GM19372 (cell line): ENCODE data around the gene TNF.

ENCODE experiments used
- ATAC-seq: cut with Tn5 transposase; IDR thresholded peaks from one replicate; pipeline ENCODE4 v1.9.1; 2021; ENCODE audit warnings: mild to moderate bottlenecking, low read depth, moderate library complexity; ENCODE audit not compliant: unreplicated experiment

Gene TNF

DNA sequence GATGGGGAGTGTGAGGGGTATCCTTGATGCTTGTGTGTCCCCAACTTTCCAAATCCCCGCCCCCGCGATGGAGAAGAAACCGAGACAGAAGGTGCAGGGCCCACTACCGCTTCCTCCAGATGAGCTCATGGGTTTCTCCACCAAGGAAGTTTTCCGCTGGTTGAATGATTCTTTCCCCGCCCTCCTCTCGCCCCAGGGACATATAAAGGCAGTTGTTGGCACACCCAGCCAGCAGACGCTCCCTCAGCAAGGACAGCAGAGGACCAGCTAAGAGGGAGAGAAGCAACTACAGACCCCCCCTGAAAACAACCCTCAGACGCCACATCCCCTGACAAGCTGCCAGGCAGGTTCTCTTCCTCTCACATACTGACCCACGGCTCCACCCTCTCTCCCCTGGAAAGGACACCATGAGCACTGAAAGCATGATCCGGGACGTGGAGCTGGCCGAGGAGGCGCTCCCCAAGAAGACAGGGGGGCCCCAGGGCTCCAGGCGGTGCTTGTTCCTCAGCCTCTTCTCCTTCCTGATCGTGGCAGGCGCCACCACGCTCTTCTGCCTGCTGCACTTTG is at the start of gene TNF:
TNF (plus strand) TSS at position 231 of the 567 bp plus-strand sequence; CDS start at position 408, 177 bp downstream.
- ATAC-seq = no peak

DNA sequence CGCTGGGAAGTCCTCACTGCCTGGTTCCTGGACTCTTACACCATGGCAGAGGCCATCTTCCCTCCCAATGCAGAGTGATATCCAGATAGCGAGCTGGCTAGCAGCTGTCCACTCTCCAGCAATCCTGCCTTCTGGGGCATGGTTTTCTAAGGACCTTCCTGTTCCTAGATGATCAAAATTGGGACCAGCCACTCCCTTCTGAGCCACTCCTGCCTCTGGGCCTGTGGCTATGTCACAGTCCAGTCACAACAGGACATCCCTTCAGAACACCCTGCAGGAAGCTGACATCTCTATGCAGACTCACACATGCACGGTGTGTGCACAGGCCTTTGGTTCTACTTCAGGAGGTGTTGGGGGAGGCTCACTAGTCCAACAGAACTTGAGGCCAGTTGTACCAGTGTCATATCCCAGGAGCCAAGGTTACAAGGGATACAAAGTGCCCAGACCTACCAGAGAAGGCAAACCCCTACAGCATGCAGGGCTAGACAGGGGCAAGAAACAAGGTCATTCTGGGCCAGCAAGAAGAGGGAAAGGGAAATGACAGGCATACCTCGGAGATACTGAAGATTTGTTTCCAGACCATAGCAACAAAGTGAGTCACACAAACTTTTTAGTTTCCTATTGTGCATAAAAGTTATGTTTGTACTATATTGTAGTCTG is 49.3 kb upstream of the TNF start:
- ATAC-seq = no peak

DNA sequence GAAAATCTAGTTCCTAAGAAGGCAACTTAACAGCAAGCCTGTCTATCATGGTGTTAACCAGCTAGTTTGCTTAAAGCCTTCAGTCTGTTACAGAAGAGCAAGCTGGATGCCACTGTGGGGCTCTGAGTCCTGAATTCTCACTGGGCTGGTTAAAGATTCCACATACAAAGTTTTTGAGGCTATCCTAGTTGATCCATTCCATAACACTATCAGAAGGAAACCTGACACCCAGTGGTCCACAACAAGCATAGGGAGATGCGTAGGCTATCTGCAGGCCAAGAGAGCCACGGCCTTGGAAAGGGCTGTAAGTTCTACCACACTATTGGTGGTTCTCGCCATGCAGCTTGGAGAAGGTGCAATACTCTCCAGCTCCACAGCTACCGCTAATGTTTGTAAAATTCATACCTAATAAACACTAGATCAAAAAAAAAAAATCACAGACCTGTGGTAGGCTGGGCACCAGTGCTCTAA is 47.0 kb upstream of the TNF start:
- ATAC-seq = no peak

DNA sequence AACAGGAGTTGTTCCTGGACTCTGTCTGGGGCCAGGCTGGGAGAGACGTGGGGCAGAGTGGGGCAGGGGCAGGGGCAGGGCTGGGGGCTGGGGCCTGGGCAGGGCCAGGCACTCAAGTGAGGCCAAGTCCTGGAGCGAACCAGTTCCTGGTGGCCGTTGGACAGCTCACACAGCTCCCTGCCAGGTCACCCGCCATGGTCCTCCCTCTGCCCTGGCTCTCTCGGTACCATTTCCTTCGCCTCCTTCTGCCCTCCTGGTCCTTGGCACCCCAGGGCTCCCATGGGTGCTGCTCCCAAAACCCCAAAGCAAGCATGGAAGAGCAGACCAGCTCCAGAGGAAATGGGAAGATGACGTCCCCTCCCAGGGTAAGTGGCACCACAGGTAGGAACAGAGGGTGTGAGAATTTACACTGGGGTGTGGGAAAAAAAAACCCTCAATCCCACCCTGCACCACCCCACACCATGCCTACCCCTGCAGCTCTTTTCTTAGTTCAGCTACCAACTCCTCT is 46.5 kb upstream of the TNF start, which contains the start of gene MCCD1:
MCCD1 (plus strand) TSS at position 142 of the 508 bp plus-strand sequence; CDS start at position 195, 53 bp downstream.
- no peak for ATAC-seq

DNA sequence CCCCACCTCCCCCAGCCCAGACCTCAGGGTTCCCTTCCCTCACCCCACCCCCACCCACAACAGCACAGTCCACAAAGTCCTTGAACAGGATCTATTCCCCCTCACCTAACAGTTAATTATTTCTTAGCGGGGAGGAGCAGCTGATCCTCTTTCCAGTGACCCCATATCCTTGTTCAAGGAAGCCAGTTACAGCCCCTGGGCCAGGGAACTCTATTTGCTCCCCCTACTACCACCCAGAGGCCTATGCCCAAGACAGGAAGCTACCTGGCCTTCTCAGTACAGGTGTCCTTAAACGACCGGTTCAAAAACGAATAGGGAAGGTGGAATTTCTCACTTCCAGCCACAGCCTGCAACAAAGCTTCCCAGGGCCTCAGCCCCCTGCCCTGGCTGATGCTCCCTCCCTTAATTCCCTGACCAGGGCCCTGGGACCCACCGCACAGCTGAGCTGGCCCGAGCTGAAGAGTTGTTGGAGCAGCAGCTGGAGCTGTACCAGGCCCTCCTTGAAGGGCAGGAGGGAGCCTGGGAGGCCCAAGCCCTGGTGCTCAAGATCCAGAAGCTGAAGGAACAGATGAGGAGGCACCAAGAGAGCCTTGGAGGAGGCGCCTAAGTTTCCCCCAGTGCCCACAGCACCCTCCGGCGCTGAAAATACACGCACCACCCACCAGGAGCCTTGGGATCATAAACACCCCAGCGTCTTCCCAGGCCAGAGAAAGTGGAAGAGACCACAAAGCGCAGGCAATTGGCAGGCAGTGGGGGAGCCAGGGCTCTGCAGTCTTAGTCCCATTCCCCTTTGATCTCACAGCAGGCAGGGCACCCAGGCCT is 45.8 kb upstream of the TNF start:
- no peak for ATAC-seq

DNA sequence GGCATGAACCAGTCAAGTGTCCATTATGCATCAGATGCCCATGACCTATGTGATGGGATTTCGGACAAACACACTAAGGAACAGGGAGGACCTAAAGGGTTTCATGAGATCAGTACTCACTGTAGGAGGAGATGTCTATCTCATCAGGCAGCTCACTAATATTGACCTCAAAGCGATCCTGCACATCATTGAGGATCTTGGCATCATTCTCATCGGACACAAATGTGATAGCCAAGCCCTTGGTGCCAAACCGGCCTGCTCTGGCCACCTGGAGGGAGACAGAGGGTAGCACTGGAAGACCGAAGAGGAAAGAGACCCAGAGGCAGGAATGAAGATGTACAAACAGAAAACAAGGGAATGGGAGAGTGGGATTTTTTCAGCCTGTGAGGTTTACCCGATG is 44.7 kb upstream of the TNF start:
- no peak for ATAC-seq

DNA sequence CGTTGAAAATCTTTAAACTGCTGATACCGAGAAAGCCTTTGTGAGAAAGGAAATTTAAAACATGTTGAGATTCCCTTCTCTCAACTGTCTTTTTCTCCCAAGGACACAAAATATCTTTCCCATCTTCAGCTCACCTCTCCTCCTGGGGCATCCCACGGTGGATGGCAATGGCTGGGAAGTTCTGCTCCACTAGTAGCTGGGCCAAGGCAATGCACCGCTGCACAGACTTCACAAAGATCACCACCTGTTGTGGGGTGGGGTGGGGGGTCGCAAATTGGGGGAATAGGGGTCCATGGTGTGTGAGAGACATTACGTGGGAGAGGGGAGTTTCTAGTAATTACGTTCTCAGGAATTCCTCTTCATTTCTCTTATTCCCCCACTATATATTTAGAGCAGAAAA is 44.2 kb upstream of the TNF start:
- ATAC-seq = no peak

DNA sequence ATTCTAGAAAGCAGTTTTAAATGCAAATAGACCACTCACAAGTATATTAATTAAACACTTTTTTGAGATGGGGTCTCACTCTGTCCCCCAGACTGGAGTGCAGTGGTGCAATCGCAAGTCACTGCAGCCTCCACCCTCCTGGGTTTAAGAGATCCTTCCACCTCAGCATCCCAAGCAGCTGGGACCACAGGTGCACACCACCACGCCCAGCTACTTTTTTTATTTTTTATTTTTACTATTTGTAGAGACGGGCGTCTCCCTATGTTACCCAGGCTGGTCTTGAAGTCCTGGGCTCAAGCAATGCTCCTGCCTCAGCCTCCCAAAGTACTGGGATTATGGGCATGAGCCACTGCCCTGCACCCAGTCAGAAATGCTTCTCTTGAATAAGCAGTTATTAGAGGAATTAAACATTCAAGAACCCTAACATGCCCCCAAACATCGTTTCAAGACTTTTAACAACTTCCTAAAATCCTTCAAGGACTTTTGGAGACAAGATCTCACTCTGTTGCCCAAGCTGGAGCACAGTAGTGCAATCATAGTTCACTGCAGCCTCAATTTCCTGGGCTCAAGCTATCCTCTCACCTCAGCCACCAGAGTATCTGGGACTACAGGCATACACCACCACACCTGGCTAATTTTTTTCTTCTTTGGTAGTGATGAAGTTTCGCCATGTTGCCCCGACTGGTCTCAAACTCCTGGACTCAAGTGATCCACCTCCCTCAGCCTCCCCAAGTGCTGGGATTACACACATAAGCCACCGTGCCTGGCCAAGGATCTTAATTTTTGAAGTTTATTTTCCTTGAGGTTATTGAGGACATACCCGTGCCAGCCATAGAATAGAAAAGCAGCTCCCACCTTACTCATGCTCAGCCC is 43.4 kb upstream of the TNF start:
- no peak for ATAC-seq

DNA sequence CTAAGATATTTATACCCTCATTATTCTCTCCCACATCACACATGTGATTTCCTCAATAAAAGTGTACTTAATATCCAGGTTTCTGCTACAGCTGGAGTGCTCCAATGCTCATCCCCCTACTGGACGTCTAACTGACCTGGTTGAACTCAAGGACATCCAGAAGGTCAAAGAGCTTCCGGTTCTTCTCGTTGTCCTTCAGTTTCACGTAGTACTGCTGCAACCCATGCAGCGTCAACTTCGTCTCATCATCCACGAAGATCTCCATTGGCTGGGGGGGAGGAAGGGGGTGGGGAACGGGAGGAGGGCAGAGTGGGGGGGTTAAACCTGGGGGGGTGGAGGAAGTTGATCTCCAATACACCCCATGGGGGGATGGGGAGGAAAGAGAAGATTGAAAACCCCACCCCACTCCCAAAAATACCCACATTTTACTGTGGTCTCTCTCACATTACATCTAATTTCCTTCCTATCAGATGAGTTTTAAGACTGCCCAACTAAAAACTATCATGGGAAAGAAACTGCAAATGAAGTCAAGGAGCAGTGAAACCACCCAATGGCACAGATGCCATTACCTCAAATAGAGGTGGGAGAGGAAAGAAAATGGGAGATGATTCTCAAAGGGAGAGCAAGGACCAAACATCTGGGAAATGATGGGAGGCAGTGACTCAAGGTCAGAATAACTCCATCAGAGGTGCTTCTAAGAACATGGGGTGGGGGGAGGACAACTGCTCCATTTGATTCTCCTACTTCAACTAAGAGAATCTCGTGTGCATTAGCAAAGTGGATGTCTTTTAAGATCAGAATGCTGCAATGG is 42.5 kb upstream of the TNF start:
- ATAC-seq = no peak

DNA sequence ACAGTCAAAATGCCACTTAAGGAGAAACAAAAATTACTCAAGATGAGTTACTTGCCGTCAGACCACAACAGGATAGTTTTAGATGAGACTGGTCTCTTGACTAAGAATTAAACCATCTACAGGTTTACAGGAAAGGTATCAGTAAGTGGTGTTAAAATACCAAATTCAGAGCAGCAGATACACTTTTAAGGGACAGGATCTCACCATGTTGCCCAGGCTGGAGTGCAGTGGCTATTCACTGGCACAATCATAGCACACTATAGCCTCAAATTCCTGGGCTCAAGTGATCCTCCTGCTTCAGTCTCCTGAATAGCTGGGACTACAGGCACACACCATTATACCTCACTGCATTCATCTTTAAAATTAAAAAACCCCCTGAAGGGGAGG is 41.9 kb upstream of the TNF start:
- no peak for ATAC-seq

DNA sequence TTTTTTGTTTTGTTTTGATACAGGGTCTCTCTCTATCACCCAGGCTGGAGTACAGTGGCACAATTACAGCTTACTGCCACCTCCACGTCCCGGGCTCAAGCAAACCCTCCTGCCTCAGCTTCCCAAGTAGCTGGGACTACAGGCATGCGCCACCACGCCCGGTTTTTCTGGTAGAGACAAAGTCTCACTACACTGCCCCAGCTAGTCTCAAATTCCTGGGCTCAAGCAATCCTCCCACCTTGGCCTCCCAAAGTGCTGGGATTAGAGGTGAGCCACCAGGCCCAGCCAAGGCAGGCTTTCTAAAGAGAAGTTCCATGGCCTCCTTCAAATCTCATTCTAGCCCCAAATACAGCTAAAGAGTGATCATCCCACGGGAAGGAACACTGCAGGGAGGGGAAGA is 41.4 kb upstream of the TNF start:
- ATAC-seq = no peak

DNA sequence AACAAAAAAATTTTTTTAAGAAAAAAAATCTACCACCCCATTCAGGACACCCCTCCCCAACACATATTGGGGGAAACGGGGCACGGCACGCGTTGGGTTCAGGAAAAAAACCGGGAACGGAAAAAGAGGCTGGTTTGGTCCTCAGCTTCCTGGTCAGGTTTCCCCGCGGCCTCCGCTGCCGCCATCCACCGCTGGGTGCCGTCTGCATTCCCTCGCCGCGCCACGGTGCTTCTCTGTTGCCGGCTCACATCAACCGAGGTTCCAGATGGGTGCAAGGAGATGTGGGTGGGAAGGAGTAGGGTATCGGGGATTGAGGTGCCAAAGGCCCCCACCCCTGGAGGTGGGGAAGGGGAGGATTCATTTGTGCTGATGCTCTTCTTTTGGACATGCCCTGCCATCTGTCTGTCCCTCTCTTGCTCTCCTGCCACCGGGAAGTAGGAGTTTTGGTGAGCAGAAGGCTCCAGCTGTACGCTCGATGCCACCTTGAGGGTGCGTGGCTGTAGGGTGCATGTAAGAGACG is 40.8 kb upstream of the TNF start:
- ATAC-seq = no peak

DNA sequence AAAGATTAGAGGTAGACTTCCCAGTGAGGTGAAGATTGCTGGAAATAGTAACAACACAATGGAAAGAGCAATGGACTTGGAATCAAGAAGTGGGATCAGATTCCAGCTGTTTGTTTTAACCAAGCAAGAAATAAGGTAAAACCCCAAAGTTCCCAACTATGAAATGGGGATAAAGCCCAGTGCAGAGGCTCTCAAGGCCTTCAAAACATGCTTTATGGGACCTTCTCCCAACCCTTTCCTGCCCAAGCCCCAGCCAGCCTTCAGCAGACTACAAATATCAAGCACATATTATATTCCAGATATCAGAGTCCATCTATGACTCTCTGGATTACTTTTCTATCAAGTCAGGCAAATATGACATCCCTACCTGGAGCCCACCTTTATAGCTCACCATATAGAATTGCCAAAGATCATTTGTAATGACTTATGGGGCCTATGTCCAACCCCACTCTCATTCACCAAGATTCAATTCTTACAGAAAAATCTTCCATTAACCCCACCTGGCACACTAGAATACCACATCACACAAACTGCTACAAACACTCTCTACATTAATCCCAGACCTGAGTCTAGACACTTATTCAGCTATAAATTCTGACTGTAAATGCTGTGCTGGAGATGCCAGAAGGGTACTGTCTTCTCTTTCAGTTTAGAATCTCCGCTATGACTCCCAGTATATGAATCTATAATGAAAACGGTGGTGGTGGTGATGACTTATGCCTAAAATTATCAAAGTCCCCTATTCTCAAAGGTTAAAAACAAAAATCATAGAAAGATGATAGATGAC is 39.6 kb upstream of the TNF start:
- ATAC-seq = no peak

DNA sequence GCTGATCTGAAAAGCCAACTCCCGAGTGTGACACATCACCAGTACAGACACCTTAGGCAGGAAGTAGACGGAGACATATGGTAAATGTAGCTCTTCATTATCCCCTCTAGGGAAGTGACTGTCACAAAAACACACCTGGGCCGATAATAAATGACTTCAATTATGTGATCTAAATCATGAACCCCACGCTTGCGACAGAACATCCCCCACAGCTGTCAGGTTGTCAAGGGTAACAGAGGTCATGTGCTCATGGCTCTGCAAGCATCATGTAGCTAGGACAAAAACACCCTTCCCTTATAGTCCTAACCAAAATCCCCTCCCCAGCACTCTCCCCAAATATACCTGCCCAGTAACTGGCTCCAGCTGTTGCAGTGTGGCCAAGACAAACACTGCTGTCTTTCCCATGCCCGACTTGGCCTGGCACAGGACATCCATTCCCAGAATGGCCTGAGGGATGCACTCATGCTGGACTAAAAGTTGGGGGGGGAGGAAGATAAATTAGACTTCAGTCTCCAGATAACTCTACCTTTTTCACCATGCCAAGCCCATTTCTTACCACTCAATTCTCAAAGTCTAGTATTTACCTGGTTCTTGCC is 36.5 kb upstream of the TNF start:
- no peak for ATAC-seq

DNA sequence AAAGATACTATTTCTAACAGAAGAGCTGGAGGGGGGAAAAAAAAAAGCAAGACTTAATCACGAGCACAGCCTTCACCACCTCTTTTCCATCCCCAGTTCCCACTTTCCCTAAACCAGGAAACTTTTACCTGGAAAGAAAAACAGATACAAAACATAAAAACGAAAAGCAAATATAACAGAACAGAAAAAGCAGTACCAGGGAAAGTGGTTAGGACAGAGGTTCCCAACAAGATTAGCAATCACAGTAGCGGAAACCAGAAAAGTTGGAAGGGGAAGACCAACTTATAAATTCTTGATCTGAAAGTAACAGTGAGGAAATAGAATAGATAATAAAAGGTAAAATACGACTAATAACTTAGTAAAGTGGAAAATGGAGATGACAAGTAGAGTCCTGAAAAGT is 34.7 kb upstream of the TNF start:
- ATAC-seq = no peak

DNA sequence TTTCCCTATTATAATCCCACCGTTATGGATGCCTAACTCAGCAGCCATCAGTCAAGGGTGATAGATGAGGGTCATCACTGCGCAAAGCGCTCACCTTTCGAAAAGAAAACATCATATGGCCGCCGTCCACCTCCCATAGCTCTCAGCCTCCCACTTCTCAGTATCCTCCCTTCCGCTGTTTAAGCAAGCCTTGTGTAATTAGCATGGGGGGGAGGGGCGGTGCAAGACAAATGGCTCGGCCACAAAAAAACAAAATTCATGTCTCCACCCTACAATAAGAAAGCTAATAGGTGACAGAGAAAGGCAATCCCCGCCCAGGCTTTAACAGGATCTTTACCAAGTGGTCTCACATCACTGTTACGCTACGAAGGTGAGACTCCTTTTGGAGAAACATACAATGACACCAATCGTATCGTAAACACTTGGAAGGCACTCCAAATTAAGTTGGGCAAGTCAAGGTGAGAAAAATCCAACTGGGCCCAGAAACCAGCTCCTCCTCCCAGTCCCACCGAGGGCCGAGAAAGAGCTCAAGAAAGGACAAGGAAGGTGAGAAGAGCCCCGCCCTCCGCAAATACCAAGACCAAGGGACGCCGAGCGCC is 34.2 kb upstream of the TNF start:
- ATAC-seq = no peak

DNA sequence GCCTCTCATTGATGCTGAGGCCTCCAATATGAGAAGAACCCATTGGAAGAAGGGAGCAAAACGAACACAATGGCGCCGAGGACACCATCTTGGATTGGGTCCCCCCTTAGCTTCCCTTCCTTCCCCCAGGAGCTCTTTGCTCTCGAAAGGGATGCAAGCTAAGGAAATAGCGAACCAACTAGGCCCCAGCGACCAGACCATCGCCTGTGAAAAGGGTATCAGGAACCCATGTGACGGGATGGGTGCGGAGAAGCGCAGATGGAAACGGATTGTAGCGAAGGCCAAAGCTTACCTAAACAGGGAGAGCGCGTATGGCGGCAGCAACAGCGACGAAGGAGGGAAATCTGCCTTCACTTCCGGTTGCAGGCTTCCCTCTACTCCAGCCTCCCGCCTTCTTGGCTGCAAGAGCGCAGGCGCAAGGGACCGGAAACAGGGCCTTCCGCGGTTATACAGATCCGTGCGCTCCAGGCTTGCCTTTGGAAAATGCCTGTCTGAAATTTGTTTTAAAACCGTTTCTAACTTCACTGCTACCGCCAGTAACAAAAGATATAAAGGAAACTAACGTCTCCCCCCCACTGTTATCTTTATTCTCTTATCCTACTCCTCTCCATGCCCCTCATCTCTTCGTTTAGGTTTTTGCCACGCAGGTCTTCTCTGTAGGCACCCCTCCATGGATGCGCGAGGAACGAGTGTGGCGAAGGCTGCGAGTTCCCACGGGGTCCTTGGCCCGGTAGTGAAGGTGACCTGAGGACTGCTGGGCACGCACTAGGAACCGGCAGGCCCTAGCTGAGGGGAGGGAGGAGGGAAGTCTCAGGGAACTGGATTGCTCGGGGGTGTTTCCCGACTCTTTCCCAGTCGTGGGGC is 33.5 kb upstream of the TNF start, which contains the start of gene DDX39B:
DDX39B (minus strand) TSS at position 346 of the 864 bp plus-strand sequence. CDS start 1,471 bp downstream, outside the sequence.
- peak; percentile 64 for ATAC-seq
